K562 (cell line): ENCODE measurements around the gene RBM7. TPM values are rescaled to one million over a fixed set of nuclear protein-coding genes. Genes with fewer than 3 reads are reported as not detected.

ENCODE experiments used
- C11orf30 ChIP-seq: fragments of 450-650 bp; IDR thresholded peaks from 2 replicates; pipeline ENCODE4 v1.6.1; 2016; ENCODE audit warnings: low read depth, mild to moderate bottlenecking
- CTBP1 ChIP-seq: fragments of 450-650 bp; IDR thresholded peaks from 2 replicates; pipeline ENCODE4 v1.6.1; 2016; ENCODE audit warnings: borderline replicate concordance
- DPF2 ChIP-seq: fragments of 450-650 bp; IDR thresholded peaks from 2 replicates; pipeline ENCODE4 v1.6.1; 2016
- EP300 ChIP-seq: IDR thresholded peaks from 2 replicates; pipeline ENCODE4 v1.6.1; 2012; ENCODE audit warnings: low read length, improper control_type of control experiment
- JUNB ChIP-seq: fragments of 450-650 bp; formaldehyde crosslinking; conservative IDR thresholded peaks from 2 replicates; pipeline ENCODE4 v1.4.0; 2020; ENCODE audit warnings: mild to moderate bottlenecking
- MAFG ChIP-seq: fragments of 450-650 bp; conservative IDR thresholded peaks from 2 replicates; pipeline ENCODE4 v1.6.1; 2016; ENCODE audit warnings: missing genetic modification characterization, missing compliant biosample characterization
- MAFK ChIP-seq: IDR thresholded peaks from 2 replicates; pipeline ENCODE4 v1.6.1; 2011; ENCODE audit warnings: low read length, improper control_type of control experiment
- MAZ ChIP-seq, 2 experiments: fragments of 450-650 bp in 1 of 2; sonication (generic) in 1 of 2; formaldehyde crosslinking; IDR thresholded peaks in 1 of 2; conservative IDR thresholded peaks in 1 of 2; 2 replicates each; pipeline versions ENCODE4 v1.4.0 to v1.5.0; 2020; ENCODE audit warnings: mild to moderate bottlenecking in 1 of 2, missing genetic modification reagents in 1 of 2
- MYNN ChIP-seq, 2 experiments: sonication (generic); formaldehyde crosslinking in 1 of 2; IDR thresholded peaks; 2 replicates each; pipeline versions ENCODE4 v1.5.0 to v1.6.1; 2016 to 2020; ENCODE audit warnings: antibody characterized with exemption in 1 of 2, missing genetic modification reagents in 1 of 2
- NFIX ChIP-seq: fragments of 250-450 bp; sonication (Bioruptor Pico); IDR thresholded peaks from 2 replicates; pipeline ENCODE4 v1.4.0; 2020; ENCODE audit warnings: low read depth, mild to moderate bottlenecking, moderate library complexity
- OTX1 ChIP-seq: fragments of 450-650 bp; formaldehyde crosslinking; IDR thresholded peaks from 2 replicates; pipeline ENCODE4 v1.4.0; 2022; ENCODE audit warnings: mild to moderate bottlenecking
- SMARCA4 ChIP-seq: fragments of 450-650 bp; IDR thresholded peaks from 2 replicates; pipeline ENCODE4 v1.6.1; 2016
- STAT5A ChIP-seq: IDR thresholded peaks from 2 replicates; pipeline ENCODE4 v1.6.1; 2012; ENCODE audit warnings: low read length, inconsistent platforms, borderline replicate concordance
- THRAP3 ChIP-seq: fragments of 450-650 bp; IDR thresholded peaks from 2 replicates; pipeline ENCODE4 v1.6.1; 2016; ENCODE audit warnings: mild to moderate bottlenecking, inconsistent platforms, borderline replicate concordance
- VEZF1 ChIP-seq: fragments of 200-800 bp; sonication (Bioruptor generic); IDR thresholded peaks from 2 replicates; pipeline ENCODE4 v1.6.1; 2017; ENCODE audit warnings: missing genetic modification characterization, missing compliant biosample characterization
- ZBTB34 ChIP-seq: fragments of 250-450 bp; sonication (Bioruptor Pico); IDR thresholded peaks from 2 replicates; pipeline ENCODE4 v1.8.0; 2021; ENCODE audit warnings: mild to moderate bottlenecking, moderate library complexity
- ZNF592 ChIP-seq: fragments of 450-650 bp; IDR thresholded peaks from 2 replicates; pipeline ENCODE4 v1.6.1; 2017; ENCODE audit warnings: antibody characterized with exemption, mild to moderate bottlenecking
- ZNF76 ChIP-seq: fragments of 250-450 bp; sonication (Bioruptor Pico); IDR thresholded peaks from 2 replicates; pipeline ENCODE4 v1.4.0; 2020; ENCODE audit warnings: mild to moderate bottlenecking, moderate library complexity, borderline replicate concordance
- polyA plus RNA-seq, 8 experiments: library from polyadenylated mRNA; depleted of rRNA in 4 of 8; stranded (reverse) in 5 of 8; unstranded in 3 of 8; fragments of >200 nt; fragmentation: Nextera tagmentation in 2 of 8; fragmentation: Illumina TruSeq in 1 of 8; extraction: Ambion mirVana in 2 of 8; extraction: Trizol in 1 of 8; gene quantifications; 2 replicates each; pipeline versions ENCODE4 v1.2.1 to v1.2.3, GENCODE V29; 2011 to 2014; ENCODE audit warnings: inconsistent platforms in 1 of 8, missing spikeins in 1 of 8
- total RNA-seq, 7 experiments: library from RNA; depleted of rRNA in 6 of 7; stranded (reverse); fragments of >200 nt in 6 of 7; fragmentation: Illumina TruSeq in 2 of 7; extraction: Trizol in 2 of 7; gene quantifications; 2 replicates each; pipeline versions ENCODE4 v1.2.1 to v1.2.3, GENCODE V29; 2011 to 2021; ENCODE audit warnings: low replicate concordance in 1 of 7
- TF ChIP-seq, protein P1 (sequence below): fragments of 450-650 bp; formaldehyde crosslinking; IDR thresholded peaks from 2 replicates; pipeline ENCODE4 v1.4.0; 2020; ENCODE audit warnings: mild to moderate bottlenecking, moderate library complexity
- TF ChIP-seq, protein P2 (sequence below): sonication (generic); formaldehyde crosslinking; IDR thresholded peaks from 2 replicates; pipeline ENCODE4 v1.8.0; 2022; ENCODE audit warnings: mild to moderate bottlenecking, missing genetic modification reagents

Gene RBM7
- total and polyA plus RNA-seq, 9 of the 15 experiments (the other 6 are each of a cell fraction or from before 2014, with no cell fraction given), result 26.0 to 76.8 (median 49.6) TPM

DNA sequence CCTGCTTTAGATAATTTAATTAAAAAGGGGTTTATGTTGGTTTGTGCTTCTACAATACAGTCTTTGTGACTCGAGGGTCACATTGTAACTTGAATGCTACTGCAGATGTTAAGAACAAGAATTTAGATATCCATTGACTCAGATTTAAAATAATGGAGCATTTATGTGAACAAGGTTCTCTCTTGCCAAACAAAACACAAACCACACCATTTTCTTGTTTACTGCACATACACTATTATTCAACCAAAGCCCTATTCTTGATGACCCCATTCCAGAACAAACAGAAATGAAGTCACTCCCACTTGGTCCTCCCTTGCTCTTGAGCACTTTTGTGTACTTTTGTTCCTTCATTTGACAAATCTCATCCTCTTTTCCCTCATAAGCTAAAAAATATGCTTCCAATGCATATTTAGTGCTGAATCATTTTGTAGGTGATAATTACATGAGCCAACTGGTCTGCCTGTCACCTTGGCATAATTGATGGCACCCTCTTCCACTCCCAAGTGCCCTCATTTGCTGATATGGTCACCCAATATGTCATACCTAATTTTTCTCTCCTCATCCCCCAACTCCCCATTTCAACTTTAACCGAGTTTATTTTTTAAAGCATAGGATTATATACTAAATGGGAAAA, 3.0 kb upstream of the RBM7 start (continued):
- TF ChIP-seq, protein P1, sequence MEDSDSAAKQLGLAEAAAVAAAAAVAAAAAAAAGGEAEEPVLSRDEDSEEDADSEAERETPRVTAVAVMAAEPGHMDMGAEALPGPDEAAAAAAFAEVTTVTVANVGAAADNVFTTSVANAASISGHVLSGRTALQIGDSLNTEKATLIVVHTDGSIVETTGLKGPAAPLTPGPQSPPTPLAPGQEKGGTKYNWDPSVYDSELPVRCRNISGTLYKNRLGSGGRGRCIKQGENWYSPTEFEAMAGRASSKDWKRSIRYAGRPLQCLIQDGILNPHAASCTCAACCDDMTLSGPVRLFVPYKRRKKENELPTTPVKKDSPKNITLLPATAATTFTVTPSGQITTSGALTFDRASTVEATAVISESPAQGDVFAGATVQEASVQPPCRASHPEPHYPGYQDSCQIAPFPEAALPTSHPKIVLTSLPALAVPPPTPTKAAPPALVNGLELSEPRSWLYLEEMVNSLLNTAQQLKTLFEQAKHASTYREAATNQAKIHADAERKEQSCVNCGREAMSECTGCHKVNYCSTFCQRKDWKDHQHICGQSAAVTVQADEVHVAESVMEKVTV, result no peak
- TF ChIP-seq JUNB (CRISPR knock-in tag) (no peak), VEZF1 (CRISPR knock-in tag) (peak; percentile 3; the same call in 1 of the 2 replicates), ZNF592 (no peak), MYNN (IDR thresholded peaks at IDR 0.05) (0 out of 2 replicates have a peak, but pooled peaks have one; percentile 20), MYNN (CRISPR knock-in tag; IDR thresholded peaks at IDR 0.05) (no peak), DPF2 (peak; percentile 75), C11orf30 (peak; percentile 95), SMARCA4 (peak; percentile 42; the same call in 1 of the 2 replicates), THRAP3 (no peak), CTBP1 (no peak), ZNF76 (no peak), MAFK (peak; percentile 73), MAFG (peak; percentile 90), NFIX (CRISPR knock-in tag) (no peak), ZBTB34 (CRISPR knock-in tag) (no peak), OTX1 (CRISPR knock-in tag) (no peak), EP300 (no peak), MAZ (CRISPR knock-in tag; conservative IDR thresholded peaks at IDR 0.05 in 1 of 2, IDR thresholded peaks at IDR 0.05 in 1 of 2) (no peak), STAT5A (no peak)
- TF ChIP-seq, protein P2, sequence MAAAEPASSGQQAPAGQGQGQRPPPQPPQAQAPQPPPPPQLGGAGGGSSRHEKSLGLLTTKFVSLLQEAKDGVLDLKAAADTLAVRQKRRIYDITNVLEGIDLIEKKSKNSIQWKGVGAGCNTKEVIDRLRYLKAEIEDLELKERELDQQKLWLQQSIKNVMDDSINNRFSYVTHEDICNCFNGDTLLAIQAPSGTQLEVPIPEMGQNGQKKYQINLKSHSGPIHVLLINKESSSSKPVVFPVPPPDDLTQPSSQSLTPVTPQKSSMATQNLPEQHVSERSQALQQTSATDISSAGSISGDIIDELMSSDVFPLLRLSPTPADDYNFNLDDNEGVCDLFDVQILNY (CRISPR knock-in tag), result no peak
